ENCODE measurements around the gene ADIPOR2. TPM values are rescaled to one million over a fixed set of nuclear protein-coding genes. Genes with fewer than 3 reads are reported as not detected.
"Not testable (repeated sequence)": the region's sequence is repeated elsewhere in the genome, so short reads cannot be mapped to it uniquely, and the experiment has no call there.

The ADIPOR2 gene
- total RNA-seq, 2 experiments from 2014 or later, result 66.4 to 68.8 TPM

DNA sequence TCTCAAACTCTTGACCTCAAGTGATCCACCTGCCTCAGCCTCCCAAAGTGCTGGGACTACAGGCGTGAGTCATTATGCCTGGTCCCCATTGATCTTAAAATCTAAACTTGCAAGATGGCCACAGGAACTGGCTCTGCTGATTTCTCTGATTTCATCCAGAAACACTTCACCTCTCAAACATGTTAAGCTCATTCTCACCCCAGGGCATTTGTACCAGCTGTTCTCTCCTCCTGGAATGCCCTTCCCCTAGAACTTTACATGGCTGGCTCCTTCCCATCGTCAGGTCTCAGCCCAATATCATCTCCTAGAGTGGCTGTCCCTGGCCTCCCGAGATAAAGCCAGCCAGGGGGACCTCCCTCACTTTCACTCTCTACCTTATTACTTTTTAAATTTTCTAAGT lies 124.2 kb downstream of the ADIPOR2 start:
- ChIA-PET POLR2A (no interaction called here), CTCF (no interaction called here)

GRCh38 chr12:1815814-1816729 lies 125.2 kb downstream of the ADIPOR2 start:
- POLR2A ChIA-PET, result no interaction called here
- CTCF ChIA-PET, result no interaction called here

DNA sequence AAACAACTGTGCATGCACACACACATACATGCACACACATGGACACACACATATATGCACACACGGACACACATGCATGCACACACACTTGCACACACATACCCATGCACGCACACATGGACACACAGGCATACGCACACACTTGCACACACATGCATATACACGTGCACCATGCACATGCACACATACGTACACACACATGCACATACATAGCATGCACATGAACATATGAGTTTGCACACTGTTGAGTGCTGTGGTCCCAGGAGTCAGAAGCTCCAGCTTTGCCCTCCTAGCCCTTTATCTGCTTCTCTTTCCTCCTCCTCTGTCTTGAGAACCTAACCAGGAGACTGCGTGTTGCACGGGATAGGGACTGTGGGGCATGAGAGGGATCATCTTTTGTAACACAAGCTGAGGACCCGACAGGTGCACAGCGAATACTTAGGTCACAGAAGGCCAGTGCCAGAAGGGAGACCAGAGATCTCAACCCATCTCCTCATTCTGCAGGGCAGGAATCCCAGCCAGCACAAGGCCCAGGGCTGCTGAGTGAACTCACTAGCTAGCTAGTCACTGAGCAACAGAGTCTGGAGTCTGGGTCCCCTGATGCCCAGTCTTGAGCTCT lies 126.0 kb downstream of the ADIPOR2 start:
- POLR2A ChIA-PET, result no interaction called here
- CTCF ChIA-PET, result no interaction called here

DNA sequence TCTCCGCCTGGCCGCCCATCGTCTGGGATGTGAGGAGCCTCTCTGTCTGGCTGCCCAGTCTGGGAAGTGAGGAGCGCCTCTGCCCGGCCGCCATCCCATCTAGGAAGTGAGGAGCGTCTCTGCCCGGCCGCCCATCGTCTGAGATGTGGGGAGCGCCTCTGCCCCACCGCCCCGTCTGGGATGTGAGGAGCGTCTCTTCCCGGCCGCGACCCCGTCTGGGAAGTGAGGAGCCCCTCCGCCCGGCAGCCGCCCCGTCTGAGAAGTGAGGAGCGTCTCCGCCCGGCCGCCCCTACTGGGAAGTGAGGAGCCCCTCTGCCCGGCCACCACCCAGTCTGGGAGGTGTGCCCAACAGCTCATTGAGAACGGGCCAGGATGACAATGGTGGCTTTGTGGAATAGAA lies 127.1 kb downstream of the ADIPOR2 start:
- CTCF ChIA-PET, POLR2A ChIA-PET: not testable (repeated sequence)

DNA sequence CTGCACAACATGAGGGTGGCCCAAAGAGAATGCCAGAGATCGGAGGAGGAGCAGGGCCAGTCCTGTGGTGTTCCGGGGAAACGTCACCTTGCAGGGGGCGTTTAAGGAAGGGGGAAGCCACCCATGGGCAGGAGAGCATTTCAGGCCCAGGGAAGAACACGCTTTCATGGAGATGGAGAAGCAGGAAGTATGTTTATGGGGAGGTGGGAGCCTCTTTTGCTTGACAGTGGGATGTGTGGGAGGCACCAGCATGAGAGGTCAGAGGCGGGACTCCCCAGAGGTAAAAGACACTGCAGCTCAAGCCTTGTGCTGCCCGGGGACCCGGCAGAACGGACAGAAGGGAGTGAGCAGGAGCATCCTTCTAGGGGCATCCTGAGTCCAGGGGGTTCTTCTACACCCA lies 128.2 kb downstream of the ADIPOR2 start:
- ChIA-PET POLR2A (no interaction called here), CTCF (interaction anchor here (0.6 kb wide), 1 partner anchor 794 kb away, joined by 3 read pairs; no protein-coding TSS in a partner anchor)

GRCh38 chr12:1819571-1819970 lies 128.7 kb downstream of the ADIPOR2 start:
- POLR2A ChIA-PET, result no interaction called here
- CTCF ChIA-PET, result no interaction called here

- ChIA-PET POLR2A (no interaction called here), CTCF (no interaction called here)
These were observed 129.5 kb downstream of the ADIPOR2 start, which contains the start of gene LRTM2 for GRCh38 chr12:1820191-1820895. Gene LRTM2, plus strand, starts transcription at chr12:1820565. Its CDS starts 7,584 bp downstream, at chr12:1828149.

- CTCF ChIA-PET, result no interaction called here
- POLR2A ChIA-PET, result no interaction called here
These were observed 130.0 kb downstream of the ADIPOR2 start for GRCh38 chr12:1820896-1821291.

- CTCF ChIA-PET, result no interaction called here
- POLR2A ChIA-PET, result no interaction called here
These were observed 130.9 kb downstream of the ADIPOR2 start for GRCh38 chr12:1821805-1822204.

DNA sequence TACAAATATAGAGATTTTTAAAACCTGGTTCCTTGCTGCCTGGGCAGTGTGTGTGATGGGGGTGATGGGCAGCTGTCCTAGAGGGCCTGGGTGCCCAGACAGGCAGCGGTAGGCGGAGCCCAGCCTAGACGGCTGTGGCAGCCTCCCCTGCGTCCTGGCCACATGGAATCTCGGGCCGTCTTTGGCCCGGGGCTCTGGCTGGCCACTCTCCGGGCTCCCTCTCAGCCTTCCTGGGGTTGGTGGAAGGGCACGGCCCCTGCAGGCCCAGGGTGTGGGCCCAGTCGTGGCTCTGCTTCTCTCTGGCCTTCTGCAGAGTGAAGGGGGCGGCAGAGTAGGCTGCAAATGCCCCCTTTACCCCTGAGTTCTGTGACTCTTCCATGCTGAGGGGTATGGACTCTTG lies 131.8 kb downstream of the ADIPOR2 start:
- CTCF ChIA-PET, result no interaction called here
- POLR2A ChIA-PET, result no interaction called here

GRCh38 chr12:1823237-1823636 lies 132.4 kb downstream of the ADIPOR2 start:
- POLR2A ChIA-PET, result no interaction called here
- CTCF ChIA-PET, result no interaction called here

DNA sequence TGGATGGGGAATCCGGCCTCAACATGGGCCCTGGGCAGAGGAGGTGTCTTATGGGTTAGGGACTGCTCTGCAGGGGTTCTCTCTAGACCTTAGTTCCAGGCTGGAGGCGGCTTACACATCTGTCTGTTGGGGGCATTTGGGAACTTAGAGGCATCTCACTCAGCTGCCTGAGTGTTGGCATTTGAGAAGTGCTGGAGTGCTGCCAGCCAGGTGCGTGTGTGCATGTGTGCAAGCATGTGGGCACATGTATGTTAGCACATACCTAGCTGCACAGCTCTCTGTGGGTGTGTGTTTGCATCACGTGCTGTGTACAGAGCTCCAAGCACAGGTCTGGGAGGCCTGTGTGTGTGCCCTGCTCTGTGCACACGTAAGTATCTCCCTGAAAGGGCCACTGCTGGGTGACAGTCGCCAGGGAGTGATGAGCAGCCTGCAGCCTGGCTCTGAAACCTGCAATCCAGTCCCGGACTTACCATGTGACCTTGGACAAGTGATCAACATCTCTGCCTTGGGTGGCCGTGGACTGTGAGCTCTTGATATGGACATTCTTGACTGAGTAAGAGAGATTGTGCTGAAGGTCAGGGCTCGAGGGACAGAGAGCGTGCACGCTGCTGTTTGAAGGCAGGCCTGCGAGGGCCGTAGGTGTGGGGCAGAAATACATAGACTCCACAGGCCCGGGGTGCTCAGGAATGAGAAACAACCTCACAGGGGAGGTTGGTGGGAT lies 134.7 kb downstream of the ADIPOR2 start:
- POLR2A ChIA-PET, result no interaction called here
- CTCF ChIA-PET, result interaction anchor here (1.5 kb wide), 1 partner anchor 13 kb away, joined by 3 read pairs; no protein-coding TSS in a partner anchor

DNA sequence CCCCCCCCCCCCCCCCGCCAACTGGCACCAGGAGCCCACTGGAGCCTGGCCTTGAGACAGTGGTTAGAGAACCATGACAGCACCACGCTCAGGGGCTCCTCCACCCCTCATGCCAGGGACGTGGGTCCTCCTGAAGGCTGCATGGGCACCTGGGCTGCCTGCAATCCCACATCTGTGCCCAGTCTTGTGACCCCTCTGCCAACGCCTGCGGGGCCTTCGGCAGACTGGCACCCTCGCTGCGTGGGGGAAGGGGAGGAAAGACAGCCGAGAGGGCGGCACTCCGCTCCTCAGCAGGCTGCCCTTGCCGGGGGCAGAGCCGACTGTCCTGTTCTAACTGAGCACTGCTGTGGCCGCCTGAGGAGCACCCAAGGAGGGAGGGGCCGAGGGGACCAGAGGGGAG lies 135.5 kb downstream of the ADIPOR2 start:
- CTCF ChIA-PET, result interaction anchor here (1.5 kb wide), 1 partner anchor 14 kb away, joined by 3 read pairs; no protein-coding TSS in a partner anchor
- POLR2A ChIA-PET, result no interaction called here

GRCh38 chr12:1826867-1827705 lies 136.2 kb downstream of the ADIPOR2 start:
- CTCF ChIA-PET, result no interaction called here
- POLR2A ChIA-PET, result no interaction called here

GRCh38 chr12:1827826-1828805 lies 137.2 kb downstream of the ADIPOR2 start:
- ChIA-PET CTCF (no interaction called here), POLR2A (no interaction called here)

DNA sequence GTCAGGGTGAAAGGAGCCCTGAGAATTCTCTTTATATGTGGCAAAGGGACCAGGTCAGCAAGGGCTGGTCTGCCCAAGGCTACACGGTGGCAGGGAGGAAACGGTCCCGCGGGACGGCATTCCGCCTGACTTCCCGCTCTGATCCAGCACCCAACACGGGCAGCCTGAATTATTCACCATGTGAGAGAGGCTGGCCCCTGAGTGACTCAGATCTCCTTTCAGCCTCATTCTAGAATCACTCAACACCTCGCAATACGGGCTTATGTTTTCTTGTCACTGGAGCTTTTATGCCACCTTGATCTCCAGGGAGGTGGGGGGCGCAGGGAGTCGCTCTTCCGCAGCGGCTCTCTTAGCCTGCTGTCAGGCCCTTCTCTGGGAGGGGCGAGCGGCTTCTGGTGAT lies 138.0 kb downstream of the ADIPOR2 start:
- ChIA-PET POLR2A (no interaction called here), CTCF (no interaction called here)

DNA sequence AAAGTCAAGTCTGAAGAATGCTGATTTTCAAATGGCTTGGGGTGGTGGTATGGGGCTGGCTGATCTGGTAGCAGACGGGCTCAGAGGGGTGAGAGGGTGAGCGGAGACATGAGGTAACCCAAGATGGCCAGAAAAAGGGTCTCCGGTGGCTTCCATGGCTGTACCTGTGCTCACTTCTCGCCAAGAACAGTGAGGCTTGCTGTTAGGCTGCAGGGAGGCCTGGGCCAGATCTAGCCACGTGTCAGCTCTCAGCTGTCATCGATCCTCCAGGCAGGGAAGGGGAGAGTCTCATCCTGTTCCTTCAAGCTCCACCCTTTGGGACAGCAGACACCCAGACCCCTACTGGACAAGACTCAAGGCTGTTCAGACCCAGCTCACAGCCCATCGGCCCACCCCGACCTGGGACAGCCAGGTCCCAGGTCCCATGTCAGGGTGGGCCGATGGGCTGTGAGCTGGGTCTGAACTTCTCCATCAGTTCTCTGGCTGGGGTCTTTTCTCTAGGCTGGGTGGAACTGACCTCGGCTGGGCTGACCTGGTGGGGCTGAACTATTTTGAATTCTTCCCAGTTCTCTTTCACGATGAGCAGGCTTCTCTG lies 138.5 kb downstream of the ADIPOR2 start:
- POLR2A ChIA-PET, result no interaction called here
- CTCF ChIA-PET, result no interaction called here

GRCh38 chr12:1830401-1830845 lies 139.6 kb downstream of the ADIPOR2 start:
- CTCF ChIA-PET, result no interaction called here
- POLR2A ChIA-PET, result no interaction called here
